IPS-15b (cell line): ENCODE data around the gene FAM228B.
"Not testable (repeated sequence)": the region's sequence is repeated elsewhere in the genome, so short reads cannot be mapped to it uniquely, and the experiment has no call there.

Experiments used
- H3K27me3 ChIP-seq: one replicate; pipeline ENCODE4 v1.6.1; 2013; ENCODE audit warnings: low read length; ENCODE audit not compliant: control insufficient read depth, insufficient read depth
- H3K36me3 ChIP-seq: one replicate; pipeline ENCODE4 v1.6.1; 2013; ENCODE audit warnings: low read length; ENCODE audit not compliant: control insufficient read depth, insufficient read depth
- H3K4me1 ChIP-seq: one replicate; pipeline ENCODE4 v1.6.1; 2013; ENCODE audit warnings: mild to moderate bottlenecking, low read length; ENCODE audit not compliant: control insufficient read depth, insufficient read depth
- H3K4me3 ChIP-seq: one replicate; pipeline ENCODE4 v1.5.1; 2013; ENCODE audit warnings: low read depth, low read length
- H3K9ac ChIP-seq: one replicate; pipeline ENCODE4 v1.6.1; 2013; ENCODE audit warnings: low read depth, mild to moderate bottlenecking, low read length
- H3K9me3 ChIP-seq: one replicate; pipeline ENCODE4 v1.6.1; 2013; ENCODE audit warnings: mild to moderate bottlenecking, low read length; ENCODE audit not compliant: control insufficient read depth, insufficient read depth

FAM228B gene

DNA sequence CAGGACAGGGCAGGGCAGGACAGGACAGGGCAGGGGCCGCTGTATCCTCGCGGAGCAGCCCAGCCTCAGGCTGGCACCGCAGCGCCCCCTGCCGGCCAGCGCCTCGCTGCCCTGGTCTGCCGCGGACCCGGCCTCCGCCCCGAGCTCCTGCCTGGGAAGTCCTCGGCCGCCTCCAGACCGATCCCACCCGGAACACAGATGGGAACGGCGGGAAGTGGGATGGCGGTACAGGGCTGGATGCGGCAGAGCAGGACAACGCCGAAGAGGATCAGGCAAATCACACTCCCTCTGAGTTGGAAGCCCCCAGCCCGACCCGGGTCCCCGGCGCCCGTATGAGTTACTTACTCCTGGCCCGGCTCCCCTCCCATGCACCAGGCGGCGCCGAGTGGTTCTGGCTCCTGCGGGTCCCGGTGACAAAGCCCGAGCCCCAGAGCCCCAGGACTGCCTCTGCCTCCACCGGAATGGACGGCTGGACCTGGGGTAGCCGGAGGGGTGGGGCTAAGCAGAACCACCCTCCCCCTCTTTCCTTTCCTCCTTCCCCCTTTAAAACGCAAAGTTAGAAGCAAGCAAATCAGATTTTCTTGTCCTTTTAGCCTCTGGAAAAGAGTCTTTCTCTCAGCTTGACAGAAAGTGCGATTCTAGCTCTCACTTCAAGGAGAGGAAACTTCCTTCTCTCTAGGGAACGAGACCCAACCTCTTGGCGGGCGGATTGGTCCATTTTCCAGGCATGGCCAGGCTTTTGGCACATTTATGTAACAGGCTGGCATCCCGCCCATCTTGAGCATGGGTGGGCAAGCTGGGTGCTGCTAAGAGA lies 38.7 kb upstream of the FAM228B start, which contains the start of gene TP53I3:
TP53I3 (minus strand) TSS at position 449 of the 814 bp plus-strand sequence. CDS start 508 bp downstream, outside the sequence.
- peak within 1 kb of the TSS; percentile 92 for H3K4me3 ChIP-seq
- H3K36me3 ChIP-seq, result peaks cover 13% of the 10 kb centered on the region
- H3K27me3 ChIP-seq, result no peaks in the 10 kb centered on the region
- H3K9ac ChIP-seq, result peak within 1 kb of the TSS; percentile 88
- peaks cover 7% of the 10 kb centered on the region for H3K4me1 ChIP-seq
- no peaks in the 10 kb centered on the region for H3K9me3 ChIP-seq

DNA sequence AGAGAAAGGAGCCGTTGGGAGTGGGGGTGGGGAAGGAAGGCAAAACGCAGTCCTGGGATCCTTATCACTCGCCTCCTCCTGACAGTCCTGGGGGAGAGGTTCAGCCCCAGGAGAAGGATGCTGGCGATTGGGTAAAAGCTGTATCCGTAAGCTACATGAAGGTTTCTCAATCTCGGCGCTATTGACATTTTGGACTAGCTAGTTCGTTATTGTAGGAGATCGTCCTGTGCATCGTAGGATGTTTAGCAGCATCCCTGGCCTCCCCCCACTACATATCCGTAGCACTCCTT lies 38.1 kb upstream of the FAM228B start:
- peaks cover 13% of the 10 kb centered on the region for H3K36me3 ChIP-seq
- H3K9me3 ChIP-seq, result no peaks in the 10 kb centered on the region
- peak overlapping the region; percentile 88 for H3K9ac ChIP-seq
- peaks cover 7% of the 10 kb centered on the region for H3K4me1 ChIP-seq
- H3K27me3 ChIP-seq, result no peaks in the 10 kb centered on the region
- H3K4me3 ChIP-seq, result peak overlapping the region; percentile 92

DNA sequence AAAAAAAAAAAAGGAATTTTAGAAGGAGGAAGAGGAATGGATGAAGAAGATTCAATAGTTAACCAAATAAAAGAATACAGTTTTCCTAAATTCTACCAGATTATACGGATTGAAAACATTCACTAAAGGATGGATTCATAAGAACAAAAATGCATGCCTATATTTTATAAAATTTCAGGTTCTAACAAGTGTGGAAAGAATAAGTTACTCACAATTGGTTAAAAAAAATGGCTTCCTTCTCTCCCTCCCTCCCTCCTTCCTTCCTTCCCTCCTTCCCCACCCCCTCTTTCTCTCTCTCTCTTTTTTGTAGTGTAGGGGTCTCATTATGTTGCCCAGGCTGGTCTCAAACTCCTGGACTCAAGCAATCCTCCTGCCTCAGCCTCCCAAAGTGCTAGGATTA lies 37.0 kb upstream of the FAM228B start:
- Histone ChIP-seq H3K9ac (no peak overlapping the region), H3K4me3 (no peak overlapping the region), H3K36me3 (peaks cover 13% of the 10 kb centered on the region), H3K9me3 (no peaks in the 10 kb centered on the region), H3K27me3 (no peaks in the 10 kb centered on the region), H3K4me1 (peaks cover 7% of the 10 kb centered on the region)

DNA sequence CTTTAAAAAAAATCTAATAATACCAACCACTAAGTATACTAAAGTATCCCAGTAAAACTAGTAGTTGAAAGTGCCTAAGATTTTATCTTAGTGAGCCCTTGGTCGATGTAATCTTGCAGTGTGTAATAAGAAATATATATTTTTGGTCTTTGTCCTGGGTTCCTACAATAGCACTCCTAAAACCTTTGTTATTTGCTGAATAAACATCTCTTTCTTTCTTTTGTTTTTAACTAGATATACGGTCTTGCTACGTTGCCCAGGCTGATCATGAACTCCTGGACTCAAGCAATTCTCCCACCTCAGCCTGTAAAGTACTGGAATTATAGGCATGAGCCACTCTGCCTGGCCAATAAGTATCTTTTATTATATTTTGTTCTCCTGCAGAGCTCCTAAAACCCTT lies 36.2 kb upstream of the FAM228B start:
- Histone ChIP-seq H3K9ac (no peak overlapping the region), H3K36me3 (peaks cover 10% of the 10 kb centered on the region), H3K9me3 (no peaks in the 10 kb centered on the region), H3K4me1 (peaks cover 7% of the 10 kb centered on the region), H3K4me3 (no peak overlapping the region), H3K27me3 (no peaks in the 10 kb centered on the region)

DNA sequence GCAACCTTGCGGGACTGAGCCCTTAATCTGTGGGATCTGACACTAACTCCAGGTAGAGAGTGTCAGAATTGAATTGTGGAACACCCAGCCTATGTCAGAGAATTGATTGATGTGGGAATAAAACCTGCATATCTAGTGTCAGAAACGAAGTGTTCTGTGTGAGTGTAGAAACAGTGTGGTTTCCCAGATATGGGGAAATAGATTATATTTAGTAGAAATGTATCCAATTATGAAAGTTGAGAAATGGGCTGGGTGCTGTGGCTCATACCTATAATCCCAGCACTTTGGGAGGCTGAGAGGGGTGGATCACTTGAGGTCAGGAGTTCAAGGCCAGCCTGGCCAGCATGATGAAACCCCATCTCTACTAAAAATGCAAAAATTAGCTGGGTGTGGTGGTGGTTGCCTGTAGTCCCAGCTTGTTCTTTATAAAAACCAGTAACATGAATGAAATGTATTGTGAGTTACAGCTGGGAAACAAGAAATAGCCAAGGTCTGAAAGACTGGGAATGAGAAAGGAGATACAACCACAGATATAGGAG lies 34.4 kb upstream of the FAM228B start:
- no peaks in the 10 kb centered on the region for H3K9me3 ChIP-seq
- H3K4me1 ChIP-seq, result no peaks in the 10 kb centered on the region
- no peak overlapping the region for H3K9ac ChIP-seq
- no peak overlapping the region for H3K4me3 ChIP-seq
- no peaks in the 10 kb centered on the region for H3K27me3 ChIP-seq
- H3K36me3 ChIP-seq, result no peaks in the 10 kb centered on the region

DNA sequence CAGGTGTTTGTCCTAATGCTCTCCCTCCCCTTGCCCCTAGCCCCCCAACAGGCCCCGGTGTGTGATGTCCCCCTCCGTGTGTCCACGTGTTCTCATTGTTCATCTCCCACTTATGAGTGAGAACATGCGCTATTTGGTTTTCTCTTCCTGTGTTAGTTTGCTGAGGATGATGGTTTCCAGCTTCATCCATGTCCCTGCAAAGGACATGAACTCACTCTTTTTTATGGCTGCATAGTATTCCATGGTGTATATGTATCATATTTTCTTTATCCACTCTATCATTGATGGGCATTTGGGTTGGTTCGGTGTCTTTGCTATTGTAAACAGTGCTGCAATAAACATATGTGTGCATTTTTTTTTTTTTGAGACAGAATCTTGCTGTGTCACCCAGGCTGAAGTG lies 30.0 kb upstream of the FAM228B start:
- H3K9me3 ChIP-seq, H3K4me1 ChIP-seq, H3K27me3 ChIP-seq, H3K9ac ChIP-seq, H3K4me3 ChIP-seq, H3K36me3 ChIP-seq: not testable (repeated sequence)

DNA sequence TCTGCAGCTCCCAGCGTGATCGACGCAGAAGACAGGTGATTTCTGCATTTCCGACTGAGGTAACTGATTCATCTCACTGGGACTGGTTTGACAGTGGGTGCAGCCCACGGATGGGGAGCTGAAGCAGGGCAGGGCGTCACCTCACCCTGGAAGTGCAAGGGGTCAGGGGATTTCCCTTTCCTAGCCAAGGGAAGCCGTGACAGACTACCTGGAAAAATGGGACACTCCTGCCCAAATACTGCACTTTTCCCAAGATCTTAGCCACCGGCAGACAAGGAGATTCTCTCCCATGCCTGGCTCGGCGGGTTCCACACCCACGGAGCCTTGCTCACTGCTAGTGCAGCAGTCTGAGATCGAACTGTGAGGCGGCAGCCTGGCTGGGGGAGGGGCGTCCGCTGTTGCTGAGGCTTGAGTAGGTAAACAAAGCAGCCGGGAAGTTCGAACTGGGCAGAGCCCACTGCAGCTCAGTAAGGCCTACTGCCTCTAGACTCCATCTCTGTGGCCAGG lies 28.0 kb upstream of the FAM228B start:
- Histone ChIP-seq H3K4me3 (peak overlapping the region; percentile 32), H3K9ac (peak overlapping the region; percentile 24)
- H3K9me3 ChIP-seq, H3K4me1 ChIP-seq, H3K27me3 ChIP-seq, H3K36me3 ChIP-seq: not testable (repeated sequence)

DNA sequence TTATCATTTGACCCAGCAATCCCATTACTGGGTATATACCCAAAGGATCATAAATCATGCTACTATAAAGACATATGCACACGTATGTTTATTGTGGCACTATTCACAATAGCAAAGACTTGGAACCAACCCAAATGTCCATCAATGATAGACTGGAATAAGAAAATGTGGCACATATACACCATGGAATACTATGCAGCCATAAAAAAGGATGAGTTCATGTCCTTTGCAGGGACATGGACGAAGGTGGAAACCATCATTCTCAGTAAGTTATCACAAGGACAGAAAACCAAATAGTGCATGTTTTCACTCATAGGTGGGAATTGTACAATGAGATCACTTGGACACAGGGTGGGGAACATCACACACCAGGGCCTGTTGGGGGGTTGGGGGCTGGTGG lies 22.5 kb upstream of the FAM228B start:
- H3K4me3 ChIP-seq, H3K4me1 ChIP-seq, H3K27me3 ChIP-seq, H3K36me3 ChIP-seq, H3K9me3 ChIP-seq, H3K9ac ChIP-seq: not testable (repeated sequence)

DNA sequence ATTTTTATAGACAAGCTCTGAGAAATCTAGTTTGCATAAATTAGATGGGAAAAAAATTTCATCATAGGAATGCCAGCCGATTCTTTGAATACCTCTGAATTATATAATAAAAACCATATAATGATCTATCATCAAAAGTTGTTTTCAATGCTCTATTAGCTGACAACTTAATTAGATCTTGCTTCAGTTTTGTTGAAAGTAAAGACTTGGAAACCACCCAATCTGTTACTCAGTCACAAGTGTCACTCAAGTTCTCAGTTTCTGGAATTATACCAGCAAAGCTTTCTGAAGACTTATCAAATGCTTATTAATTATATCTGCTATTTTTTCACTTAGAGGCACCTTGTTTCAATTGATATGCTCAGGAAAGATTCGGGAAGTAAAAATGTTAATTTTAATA lies 21.3 kb upstream of the FAM228B start:
- Histone ChIP-seq H3K9me3 (no peaks in the 10 kb centered on the region), H3K4me1 (no peaks in the 10 kb centered on the region), H3K27me3 (no peaks in the 10 kb centered on the region), H3K36me3 (no peaks in the 10 kb centered on the region), H3K9ac (no peak overlapping the region), H3K4me3 (no peak overlapping the region)

DNA sequence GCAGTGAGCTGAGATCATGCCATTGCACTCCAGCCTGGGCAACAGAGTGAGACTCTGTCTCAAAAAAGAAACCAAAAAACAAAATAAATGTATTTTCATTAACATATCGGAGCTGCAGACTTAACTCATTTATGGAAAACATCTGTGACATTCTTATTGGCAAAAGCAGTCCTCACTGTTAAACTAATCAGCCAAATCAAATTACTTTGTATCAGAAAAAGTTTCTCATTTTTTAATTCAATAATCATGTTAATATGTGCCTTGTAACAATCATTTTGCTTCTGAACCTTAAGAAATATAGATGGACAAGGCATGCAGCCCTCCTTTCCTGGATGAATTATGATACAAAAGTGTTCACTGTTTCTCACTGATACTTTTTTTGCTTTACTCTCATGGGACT lies 20.6 kb upstream of the FAM228B start:
- Histone ChIP-seq H3K27me3 (no peaks in the 10 kb centered on the region), H3K9ac (no peak overlapping the region), H3K4me3 (no peak overlapping the region), H3K36me3 (no peaks in the 10 kb centered on the region), H3K9me3 (no peaks in the 10 kb centered on the region), H3K4me1 (no peaks in the 10 kb centered on the region)

DNA sequence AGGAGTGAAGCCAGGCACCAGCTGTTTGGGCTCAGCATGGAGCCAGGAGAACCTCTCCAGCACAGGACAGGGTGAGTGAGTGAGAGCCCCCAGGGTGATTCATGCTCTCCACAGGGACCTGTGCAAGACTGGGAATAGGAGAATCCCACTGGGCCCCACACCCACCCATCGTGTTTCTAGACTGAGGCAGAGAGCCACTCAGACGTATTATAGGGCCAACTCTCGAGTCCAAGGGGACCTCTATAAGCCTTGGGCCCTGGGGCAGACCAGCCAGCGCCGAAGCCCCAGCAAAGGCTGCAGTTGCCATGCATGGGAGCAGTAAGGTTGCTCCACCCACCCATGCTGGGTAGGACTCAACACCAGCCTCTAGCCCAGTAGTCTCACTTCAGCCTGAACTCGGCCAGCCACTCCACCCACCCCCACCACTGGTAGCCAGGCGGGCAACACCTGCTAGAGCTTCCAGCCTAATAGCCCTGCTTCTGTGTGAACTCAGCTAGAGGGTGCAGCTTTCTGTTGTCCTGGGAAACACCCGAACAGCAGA lies 19.1 kb upstream of the FAM228B start:
- Histone ChIP-seq H3K27me3 (no peaks in the 10 kb centered on the region), H3K36me3 (no peaks in the 10 kb centered on the region), H3K4me3 (no peak overlapping the region), H3K4me1 (no peaks in the 10 kb centered on the region), H3K9me3 (no peaks in the 10 kb centered on the region), H3K9ac (no peak overlapping the region)

DNA sequence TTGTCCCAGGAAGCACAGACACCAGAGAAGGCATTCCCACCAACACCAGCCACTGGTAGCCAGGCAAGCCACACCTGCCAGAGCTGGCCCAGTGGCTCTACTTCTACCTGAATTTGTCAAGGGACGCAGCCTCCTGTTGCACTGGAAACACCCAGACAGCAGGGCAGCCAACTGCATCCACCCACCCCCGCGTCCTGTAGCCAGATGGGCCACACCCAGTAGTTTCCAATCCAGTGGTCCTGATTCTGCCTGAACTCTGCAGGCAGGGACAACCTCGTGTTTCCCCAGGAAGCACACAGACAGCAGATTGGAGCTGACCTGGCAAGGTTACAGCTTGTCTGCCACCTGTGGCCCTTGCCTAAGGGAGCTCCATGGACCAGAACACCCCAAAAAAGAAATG lies 18.4 kb upstream of the FAM228B start:
- Histone ChIP-seq H3K36me3 (no peaks in the 10 kb centered on the region), H3K27me3 (no peaks in the 10 kb centered on the region), H3K4me1 (no peaks in the 10 kb centered on the region), H3K9ac (no peak overlapping the region), H3K4me3 (no peak overlapping the region), H3K9me3 (no peaks in the 10 kb centered on the region)
